Effector memory CD8-positive, alpha-beta T cell (primary cell): ENCODE results near the gene ULK3.

Source experiments
- ATAC-seq: fragments of 150-1000 bp; cut with Tn5 transposase; replicated peaks from 2 replicates; pipeline ENCODE4 v1.10.0; 2021; ENCODE audit warnings: mild to moderate bottlenecking, moderate library complexity
- DNase-seq, 3 experiments: peaks; one replicate each; pipeline ENCODE4 v3.0.0; 2021
- H3K27ac Mint-ChIP-seq, 2 donors: one replicate each; pipeline ENCODE4 v1.8.0; 2022; ENCODE audit warnings: mild to moderate bottlenecking in 2 of 2, mixed read lengths in 2 of 2, moderate library complexity in 2 of 2
- H3K27me3 Mint-ChIP-seq, 2 donors: one replicate each; pipeline ENCODE4 v1.8.0; 2022; ENCODE audit warnings: mixed read lengths in 2 of 2
- H3K36me3 Mint-ChIP-seq: one replicate; pipeline ENCODE4 v1.8.0; 2022; ENCODE audit warnings: mild to moderate bottlenecking, moderate library complexity, mixed read lengths; ENCODE audit not compliant: insufficient read depth
- H3K4me1 Mint-ChIP-seq, 2 donors: one replicate each; pipeline ENCODE4 v1.8.0; 2022; ENCODE audit warnings: low read depth in 2 of 2, mixed read lengths in 2 of 2
- H3K4me3 Mint-ChIP-seq, 2 donors: one replicate each; pipeline ENCODE4 v1.8.0; 2022; ENCODE audit warnings: mild to moderate bottlenecking in 2 of 2, mixed read lengths in 2 of 2, moderate library complexity in 2 of 2
- H3K9me3 Mint-ChIP-seq, 2 donors: one replicate each; pipeline ENCODE4 v1.8.0; 2022; ENCODE audit warnings: mixed read lengths in 2 of 2

Gene ULK3

DNA sequence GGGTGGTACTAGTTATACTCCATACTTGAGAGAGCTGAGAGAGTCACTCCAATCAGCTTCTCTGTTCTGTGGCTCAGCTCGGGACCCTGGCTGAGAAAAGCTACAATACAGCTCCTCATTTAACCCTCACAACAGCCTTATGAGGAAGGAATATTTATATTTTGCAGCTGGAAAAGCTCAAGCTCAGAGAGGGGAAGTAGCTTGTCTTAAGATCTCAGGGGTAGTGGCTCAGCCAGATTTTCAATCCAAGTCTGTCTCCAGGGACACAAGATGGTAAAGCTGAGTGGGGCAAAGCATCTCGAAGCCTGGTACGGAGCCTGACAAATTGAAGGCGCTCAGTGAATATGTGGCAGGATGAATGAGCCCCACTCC lies 15.4 kb upstream of the ULK3 start:
- Mint-ChIP-seq H3K27me3 (no peaks in the 10 kb centered on the region), H3K4me3 (peak overlapping the region; percentile 30 to 68), H3K36me3 (peaks cover 50% of the 10 kb centered on the region), H3K4me1 (peaks cover 33 to 37% of the 10 kb centered on the region in 2 donors), H3K27ac (peak overlapping the region; percentile 74 to 93), H3K9me3 (no peaks in the 10 kb centered on the region)
- no peak for ATAC-seq
- DNase-seq = no peak

GRCh38 chr15:74857671-74858368 lies 14.9 kb upstream of the ULK3 start:
- ATAC-seq (peak; percentile 81), DNase-seq (no peak)
- H3K36me3 Mint-ChIP-seq = peaks cover 52% of the 10 kb centered on the region
- no peaks in the 10 kb centered on the region for H3K27me3 Mint-ChIP-seq
- no peaks in the 10 kb centered on the region for H3K9me3 Mint-ChIP-seq
- H3K27ac Mint-ChIP-seq = peak overlapping the region; percentile 74 to 93
- peak overlapping the region; percentile 30 to 68 for H3K4me3 Mint-ChIP-seq
- peaks cover 34 to 42% of the 10 kb centered on the region in 2 donors for H3K4me1 Mint-ChIP-seq

GRCh38 chr15:74857082-74857655 lies 14.2 kb upstream of the ULK3 start:
- Mint-ChIP-seq H3K36me3 (peaks cover 49% of the 10 kb centered on the region), H3K9me3 (no peaks in the 10 kb centered on the region), H3K27ac (peak overlapping the region; percentile 74 to 93), H3K4me3 (peak overlapping the region in 1 of 2 donors; percentile 1), H3K4me1 (peaks cover 34 to 42% of the 10 kb centered on the region in 2 donors), H3K27me3 (no peaks in the 10 kb centered on the region)
- DNase-seq (no peak), ATAC-seq (peak; percentile 70)

DNA sequence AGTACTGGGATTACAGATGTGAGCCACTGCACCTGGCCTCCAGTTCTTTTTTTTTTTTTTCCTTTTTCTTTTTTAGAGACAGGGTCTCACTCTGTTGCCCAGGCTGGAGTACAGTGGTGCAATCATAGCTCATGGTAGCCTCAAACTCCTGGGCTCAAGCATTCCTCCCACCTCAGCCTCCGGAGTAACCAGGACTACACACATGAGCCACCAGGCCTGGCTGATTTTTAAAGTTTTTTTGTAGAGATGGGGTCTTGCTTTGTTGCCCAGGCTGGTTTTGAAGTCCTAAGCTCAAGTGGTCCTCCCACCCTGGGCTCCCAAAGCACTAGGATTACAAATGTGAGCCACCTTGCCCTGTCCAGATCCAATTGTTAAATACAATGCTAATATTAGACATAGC lies 13.6 kb upstream of the ULK3 start:
- H3K4me3 Mint-ChIP-seq = peak overlapping the region in 1 of 2 donors; percentile 1
- peak overlapping the region; percentile 74 to 93 for H3K27ac Mint-ChIP-seq
- ATAC-seq = no peak
- peaks cover 46% of the 10 kb centered on the region for H3K36me3 Mint-ChIP-seq
- peaks cover 34 to 42% of the 10 kb centered on the region in 2 donors for H3K4me1 Mint-ChIP-seq
- H3K9me3 Mint-ChIP-seq = no peaks in the 10 kb centered on the region
- DNase-seq = no peak
- no peaks in the 10 kb centered on the region for H3K27me3 Mint-ChIP-seq

GRCh38 chr15:74855857-74856256 lies 12.9 kb upstream of the ULK3 start:
- Mint-ChIP-seq H3K27me3 (no peaks in the 10 kb centered on the region), H3K4me3 (no peak overlapping the region), H3K36me3 (peaks cover 46% of the 10 kb centered on the region), H3K27ac (peak overlapping the region; percentile 85 to 93), H3K9me3 (no peaks in the 10 kb centered on the region), H3K4me1 (peaks cover 34 to 39% of the 10 kb centered on the region in 2 donors)
- no peak for ATAC-seq
- no peak for DNase-seq

- peaks cover 31 to 39% of the 10 kb centered on the region in 2 donors for H3K4me1 Mint-ChIP-seq
- H3K27me3 Mint-ChIP-seq = no peaks in the 10 kb centered on the region
- ATAC-seq = no peak
- no peaks in the 10 kb centered on the region for H3K9me3 Mint-ChIP-seq
- no peak overlapping the region for H3K4me3 Mint-ChIP-seq
- DNase-seq = no peak
- H3K36me3 Mint-ChIP-seq = peaks cover 50% of the 10 kb centered on the region
- H3K27ac Mint-ChIP-seq = no peak overlapping the region
Observed at GRCh38 chr15:74854453-74855022, 11.6 kb upstream of the ULK3 start.

- Mint-ChIP-seq H3K36me3 (peaks cover 51% of the 10 kb centered on the region), H3K27me3 (no peaks in the 10 kb centered on the region), H3K4me3 (no peak overlapping the region), H3K4me1 (peaks cover 10 to 16% of the 10 kb centered on the region in 2 donors), H3K27ac (no peak overlapping the region), H3K9me3 (no peaks in the 10 kb centered on the region)
- ATAC-seq = no peak
- DNase-seq = no peak
Observed at GRCh38 chr15:74851960-74852359, 9.0 kb upstream of the ULK3 start.

DNA sequence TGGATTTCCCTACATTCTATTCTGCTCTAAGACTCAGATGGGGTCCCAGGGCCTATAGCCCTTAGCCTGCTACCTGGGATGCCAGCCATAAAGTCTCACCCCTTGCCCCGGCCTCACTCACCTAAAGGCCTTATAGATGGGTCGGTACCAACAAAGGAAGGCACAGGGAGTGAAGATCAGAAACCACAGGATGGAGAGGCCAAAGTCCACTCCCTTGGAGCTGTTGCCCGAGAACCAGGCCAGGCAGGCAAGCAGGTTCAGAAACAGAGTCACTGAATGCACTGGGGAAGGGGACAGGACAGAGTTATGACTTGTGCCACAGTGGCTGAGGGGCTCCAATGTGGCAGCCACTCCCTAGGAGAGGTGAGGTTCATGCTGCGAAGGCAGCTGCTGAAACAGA lies 7.4 kb upstream of the ULK3 start:
- peak overlapping the region; percentile 19 to 74 for H3K27ac Mint-ChIP-seq
- peaks cover 50% of the 10 kb centered on the region for H3K36me3 Mint-ChIP-seq

GRCh38 chr15:74847432-74847831 lies 4.5 kb upstream of the ULK3 start:
- Mint-ChIP-seq H3K27me3 (no peaks in the 10 kb centered on the region), H3K4me1 (peaks cover 25 to 29% of the 10 kb centered on the region in 2 donors), H3K9me3 (no peaks in the 10 kb centered on the region), H3K27ac (peak overlapping the region; percentile 31 to 83), H3K4me3 (no peak overlapping the region), H3K36me3 (peaks cover 63% of the 10 kb centered on the region)
- ATAC-seq = no peak
- no peak for DNase-seq

More for the DNA sequence above, 7.4 kb upstream of the ULK3 start:
- ATAC-seq (no peak), DNase-seq (no peak)
- Mint-ChIP-seq H3K27me3 (no peaks in the 10 kb centered on the region), H3K4me1 (peaks cover 9 to 13% of the 10 kb centered on the region in 2 donors), H3K4me3 (no peak overlapping the region), H3K9me3 (no peaks in the 10 kb centered on the region)

GRCh38 chr15:74845581-74845980 lies 2.6 kb upstream of the ULK3 start:
- no peaks in the 10 kb centered on the region for H3K9me3 Mint-ChIP-seq
- peak in 1 of 3 experiments; percentile 11 for DNase-seq
- no peaks in the 10 kb centered on the region for H3K27me3 Mint-ChIP-seq
- H3K4me1 Mint-ChIP-seq = peaks cover 41 to 42% of the 10 kb centered on the region in 2 donors
- ATAC-seq = no peak
- peak overlapping the region; percentile 83 to 85 for H3K4me3 Mint-ChIP-seq
- peaks cover 56% of the 10 kb centered on the region for H3K36me3 Mint-ChIP-seq
- peak overlapping the region; percentile 90 to 93 for H3K27ac Mint-ChIP-seq

GRCh38 chr15:74845208-74845568 lies 2.2 kb upstream of the ULK3 start:
- Mint-ChIP-seq H3K4me1 (peaks cover 41 to 42% of the 10 kb centered on the region in 2 donors), H3K27ac (peak overlapping the region; percentile 90 to 93), H3K27me3 (no peaks in the 10 kb centered on the region), H3K36me3 (peaks cover 52% of the 10 kb centered on the region), H3K9me3 (no peaks in the 10 kb centered on the region), H3K4me3 (peak overlapping the region; percentile 83 to 85)
- DNase-seq = peak; percentile 41 to 46 (median 41)
- peak; percentile 45 for ATAC-seq

- DNase-seq (no peak), ATAC-seq (no peak)
- peaks cover 41 to 42% of the 10 kb centered on the region in 2 donors for H3K4me1 Mint-ChIP-seq
- peak overlapping the region; percentile 90 to 93 for H3K27ac Mint-ChIP-seq
- peak overlapping the region; percentile 83 to 85 for H3K4me3 Mint-ChIP-seq
- H3K27me3 Mint-ChIP-seq = no peaks in the 10 kb centered on the region
- peaks cover 48% of the 10 kb centered on the region for H3K36me3 Mint-ChIP-seq
- H3K9me3 Mint-ChIP-seq = no peaks in the 10 kb centered on the region
Observed at GRCh38 chr15:74844319-74845207, 1.6 kb upstream of the ULK3 start.

DNA sequence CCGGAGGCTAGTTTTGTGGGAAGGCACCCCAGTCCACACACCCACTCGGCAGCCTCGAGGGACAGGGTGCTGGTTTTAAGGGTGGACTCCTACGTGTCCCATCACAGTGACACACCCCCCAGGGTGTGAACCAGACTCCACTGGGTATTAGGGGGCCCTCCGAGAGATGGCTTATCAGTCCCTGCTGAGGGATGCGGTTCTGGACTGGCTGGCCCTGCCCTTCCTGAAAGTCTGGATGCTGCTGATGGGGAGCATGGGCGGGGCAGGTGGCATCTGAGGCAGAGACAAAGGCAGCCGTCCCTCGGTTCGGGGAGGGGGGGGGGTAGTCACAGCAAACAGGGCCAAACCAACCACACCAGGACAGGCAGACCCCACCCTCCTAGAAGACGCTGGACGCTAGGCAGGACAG lies 939 bp upstream of the ULK3 start:
- H3K4me1 Mint-ChIP-seq = peaks cover 41 to 42% of the 10 kb centered on the region in 2 donors
- peaks cover 49% of the 10 kb centered on the region for H3K36me3 Mint-ChIP-seq
- H3K9me3 Mint-ChIP-seq = no peaks in the 10 kb centered on the region
- H3K27me3 Mint-ChIP-seq = no peaks in the 10 kb centered on the region
- ATAC-seq = no peak
- peak overlapping the region; percentile 84 to 90 for H3K27ac Mint-ChIP-seq
- H3K4me3 Mint-ChIP-seq = peak overlapping the region; percentile 83 to 85
- DNase-seq = no peak
